ENCODE measurements around the gene DPEP1. TPM values are rescaled to one million over a fixed set of nuclear protein-coding genes. Genes with fewer than 3 reads are reported as not detected.

The DPEP1 gene
- total RNA-seq, 1 donor from 2014 or later: not detected

DNA sequence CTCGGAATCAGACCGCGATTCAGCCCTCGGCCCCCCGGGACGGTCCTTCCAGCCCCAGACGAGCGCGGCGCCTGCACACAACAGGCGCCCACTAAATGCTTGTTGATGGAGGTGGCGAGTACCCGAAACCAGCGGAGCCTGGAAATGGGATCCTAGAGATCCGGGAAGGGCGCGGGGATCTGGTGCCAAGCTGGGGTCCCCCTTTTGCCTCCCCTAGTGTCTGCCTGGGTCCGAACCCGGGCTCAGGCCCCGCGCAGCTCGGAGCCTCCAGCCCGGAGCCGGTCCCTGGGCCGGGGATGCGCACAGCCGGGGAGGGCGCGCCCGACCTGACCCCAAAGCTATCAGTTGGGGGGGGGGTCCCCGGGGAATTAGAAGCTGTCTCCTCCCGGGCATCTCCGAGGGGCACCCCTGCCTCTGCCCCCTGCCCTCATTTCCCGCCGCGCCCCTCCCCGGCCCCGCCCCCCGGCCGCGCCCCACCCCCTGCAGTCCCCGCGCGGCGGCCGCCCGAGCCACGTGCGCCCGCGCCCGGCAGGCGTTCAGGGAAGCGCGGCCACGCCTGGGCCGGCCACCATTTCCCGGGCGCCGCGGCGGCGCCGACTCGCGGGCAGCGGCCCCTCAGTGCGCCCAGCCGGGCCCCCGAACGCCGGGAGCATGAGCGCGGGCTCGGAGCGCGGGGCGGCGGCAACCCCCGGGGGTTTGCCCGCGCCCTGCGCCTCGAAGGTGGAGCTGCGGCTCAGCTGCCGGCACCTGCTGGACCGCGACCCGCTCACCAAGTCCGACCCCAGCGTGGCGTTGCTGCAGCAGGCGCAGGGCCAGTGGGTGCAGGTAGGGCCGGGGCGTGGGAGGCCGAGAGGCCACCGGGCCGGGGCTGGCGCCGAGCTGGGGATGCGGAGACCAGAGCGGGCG, 37.9 kb upstream of the DPEP1 start, which contains the start of gene CPNE7:
Gene CPNE7 (plus strand): TSS at position 512 of the 906 bp plus-strand sequence. CDS start 140 bp downstream, at position 652.
- no peak within 1 kb of the TSS for H3K27ac Mint-ChIP-seq (ENCODE audit: unreplicated experiment)
- H3K4me3 Mint-ChIP-seq (ENCODE audit: unreplicated experiment): peak within 1 kb of the TSS; percentile 57
- no peak for DNase-seq (ENCODE audit: low spot score)
- H3K36me3 Mint-ChIP-seq (ENCODE audit: low read depth): no peaks in the 10 kb centered on the region
- no peaks in the 10 kb centered on the region for H3K27me3 Mint-ChIP-seq (ENCODE audit: low read depth)
- no peaks in the 10 kb centered on the region for H3K9me3 Mint-ChIP-seq (ENCODE audit: low read depth)
- peaks cover 20% of the 10 kb centered on the region for H3K4me1 Mint-ChIP-seq (ENCODE audit: low read depth)
- TF ChIP-seq, protein P1, sequence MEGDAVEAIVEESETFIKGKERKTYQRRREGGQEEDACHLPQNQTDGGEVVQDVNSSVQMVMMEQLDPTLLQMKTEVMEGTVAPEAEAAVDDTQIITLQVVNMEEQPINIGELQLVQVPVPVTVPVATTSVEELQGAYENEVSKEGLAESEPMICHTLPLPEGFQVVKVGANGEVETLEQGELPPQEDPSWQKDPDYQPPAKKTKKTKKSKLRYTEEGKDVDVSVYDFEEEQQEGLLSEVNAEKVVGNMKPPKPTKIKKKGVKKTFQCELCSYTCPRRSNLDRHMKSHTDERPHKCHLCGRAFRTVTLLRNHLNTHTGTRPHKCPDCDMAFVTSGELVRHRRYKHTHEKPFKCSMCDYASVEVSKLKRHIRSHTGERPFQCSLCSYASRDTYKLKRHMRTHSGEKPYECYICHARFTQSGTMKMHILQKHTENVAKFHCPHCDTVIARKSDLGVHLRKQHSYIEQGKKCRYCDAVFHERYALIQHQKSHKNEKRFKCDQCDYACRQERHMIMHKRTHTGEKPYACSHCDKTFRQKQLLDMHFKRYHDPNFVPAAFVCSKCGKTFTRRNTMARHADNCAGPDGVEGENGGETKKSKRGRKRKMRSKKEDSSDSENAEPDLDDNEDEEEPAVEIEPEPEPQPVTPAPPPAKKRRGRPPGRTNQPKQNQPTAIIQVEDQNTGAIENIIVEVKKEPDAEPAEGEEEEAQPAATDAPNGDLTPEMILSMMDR (IDR thresholded peaks at IDR 0.05): no peak

DNA sequence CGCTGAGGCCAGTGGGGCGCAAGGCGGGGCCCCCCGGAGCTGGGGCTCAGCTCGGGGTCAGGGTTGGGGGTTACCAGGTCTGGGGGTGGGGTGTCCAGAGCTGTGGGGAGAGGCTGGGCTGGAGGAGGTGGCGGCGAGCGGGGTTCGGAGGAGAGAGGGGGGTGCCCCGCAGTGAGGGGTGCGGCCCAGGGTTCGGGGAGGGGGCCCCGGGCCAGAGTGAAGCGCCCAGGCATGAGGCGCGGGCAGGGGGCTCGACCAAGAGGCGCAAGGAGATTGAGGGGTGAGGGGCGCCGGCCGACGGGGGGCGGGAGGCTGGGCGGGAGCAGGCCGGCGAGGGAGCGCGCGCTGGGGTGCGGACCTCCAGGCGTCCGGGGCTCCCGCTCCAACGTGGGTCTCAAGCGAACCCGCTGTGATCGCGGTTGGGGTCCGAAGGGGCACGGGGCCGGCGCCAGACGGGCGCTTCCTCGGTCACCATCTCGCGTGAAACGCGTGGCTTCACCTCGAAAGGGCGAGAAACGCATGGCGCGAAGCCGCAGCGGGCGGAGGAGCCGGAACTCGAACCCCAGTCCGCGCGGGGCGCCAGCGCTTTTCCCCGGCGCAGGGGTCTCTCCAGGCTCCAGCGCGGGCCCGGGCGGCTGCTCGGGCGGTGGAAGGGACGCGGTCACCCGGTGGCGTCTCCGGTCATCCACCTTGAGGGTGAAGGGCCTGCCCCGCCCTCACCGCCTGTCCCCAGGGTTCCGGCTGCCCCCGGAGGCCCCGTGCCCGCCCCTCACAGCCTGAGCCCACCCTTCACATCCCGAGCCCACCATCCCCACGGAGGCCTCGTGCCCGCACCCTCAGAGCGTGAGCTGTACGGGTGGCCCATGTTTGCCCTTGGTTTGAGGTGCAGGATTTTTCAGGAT, 37.0 kb upstream of the DPEP1 start:
- no peaks in the 10 kb centered on the region for H3K36me3 Mint-ChIP-seq (ENCODE audit: low read depth)
- TF ChIP-seq, protein P1 (IDR thresholded peaks at IDR 0.05): no peak
- no peaks in the 10 kb centered on the region for H3K27me3 Mint-ChIP-seq (ENCODE audit: low read depth)
- DNase-seq (ENCODE audit: low spot score): no peak
- peaks cover 20% of the 10 kb centered on the region for H3K4me1 Mint-ChIP-seq (ENCODE audit: low read depth)
- no peaks in the 10 kb centered on the region for H3K9me3 Mint-ChIP-seq (ENCODE audit: low read depth)
- no peak overlapping the region for H3K27ac Mint-ChIP-seq (ENCODE audit: unreplicated experiment)
- H3K4me3 Mint-ChIP-seq (ENCODE audit: unreplicated experiment): no peak overlapping the region

DNA sequence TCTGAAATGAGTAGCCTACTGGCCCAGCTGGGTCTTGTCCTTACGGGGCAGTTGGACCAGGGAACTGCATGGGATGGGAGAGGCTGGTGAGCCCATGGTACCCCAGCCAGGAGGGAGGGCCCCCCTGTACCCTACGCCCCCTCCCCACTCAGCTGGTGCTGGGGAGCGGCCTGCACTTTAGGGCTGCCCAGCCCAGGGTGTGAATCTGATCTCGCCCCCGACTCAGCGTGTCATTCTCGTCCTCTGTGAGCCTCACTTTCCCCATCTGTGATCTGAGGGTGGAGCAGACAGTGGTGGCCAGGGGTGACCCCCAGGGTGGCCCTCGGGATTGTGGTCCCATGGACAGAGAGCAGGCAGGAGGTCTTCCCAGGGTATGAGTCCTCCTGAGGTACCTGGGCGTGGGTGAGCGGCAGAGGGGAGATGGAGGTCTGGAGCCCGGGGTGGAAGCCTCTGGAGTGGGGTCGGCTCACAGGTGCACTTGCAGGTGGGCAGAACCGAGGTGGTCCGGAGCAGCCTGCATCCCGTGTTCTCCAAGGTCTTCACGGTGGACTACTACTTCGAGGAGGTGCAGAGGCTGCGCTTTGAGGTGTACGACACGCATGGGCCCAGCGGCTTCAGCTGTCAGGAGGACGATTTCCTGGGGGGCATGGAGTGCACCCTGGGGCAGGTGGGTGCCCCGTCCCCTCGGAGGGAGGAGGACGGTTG, 36.2 kb upstream of the DPEP1 start:
- DNase-seq (ENCODE audit: low spot score): no peak
- H3K4me1 Mint-ChIP-seq (ENCODE audit: low read depth): peaks cover 20% of the 10 kb centered on the region
- no peak overlapping the region for H3K27ac Mint-ChIP-seq (ENCODE audit: unreplicated experiment)
- peak overlapping the region; percentile 18 for H3K4me3 Mint-ChIP-seq (ENCODE audit: unreplicated experiment)
- TF ChIP-seq, protein P1 (IDR thresholded peaks at IDR 0.05): no peak
- no peaks in the 10 kb centered on the region for H3K27me3 Mint-ChIP-seq (ENCODE audit: low read depth)
- no peaks in the 10 kb centered on the region for H3K9me3 Mint-ChIP-seq (ENCODE audit: low read depth)
- H3K36me3 Mint-ChIP-seq (ENCODE audit: low read depth): no peaks in the 10 kb centered on the region

DNA sequence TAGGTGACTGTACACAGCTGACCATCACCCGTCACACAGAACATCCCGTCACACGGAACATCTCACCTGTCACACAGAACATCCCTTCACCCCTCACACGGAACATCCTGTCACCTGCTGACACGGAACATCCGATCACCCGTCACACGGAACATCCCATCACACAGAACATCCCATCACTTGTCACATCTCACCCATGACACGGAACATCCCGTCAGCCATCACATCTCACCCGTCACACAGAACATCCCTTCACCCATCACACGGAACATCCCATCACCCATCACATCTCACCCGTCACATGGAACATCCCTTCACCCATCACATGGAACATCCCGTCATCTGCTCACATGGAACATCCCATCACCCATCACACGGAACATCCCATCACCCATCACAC, 34.1 kb upstream of the DPEP1 start:
- no peaks in the 10 kb centered on the region for H3K9me3 Mint-ChIP-seq (ENCODE audit: low read depth)
- no peaks in the 10 kb centered on the region for H3K36me3 Mint-ChIP-seq (ENCODE audit: low read depth)
- DNase-seq (ENCODE audit: low spot score): no peak
- H3K4me1 Mint-ChIP-seq (ENCODE audit: low read depth): peaks cover 5% of the 10 kb centered on the region
- TF ChIP-seq, protein P1 (IDR thresholded peaks at IDR 0.05): no peak
- no peak overlapping the region for H3K27ac Mint-ChIP-seq (ENCODE audit: unreplicated experiment)
- H3K4me3 Mint-ChIP-seq (ENCODE audit: unreplicated experiment): no peak overlapping the region
- H3K27me3 Mint-ChIP-seq (ENCODE audit: low read depth): no peaks in the 10 kb centered on the region
